ENCODE data around the gene IL10RA.
"Not testable (repeated sequence)": the region's sequence is repeated elsewhere in the genome, so short reads cannot be mapped to it uniquely, and the experiment has no call there.

The IL10RA gene

GRCh38 chr11:117985953-117986887, at the start of gene IL10RA:
Gene IL10RA, plus strand, starts transcription at chr11:117986394. Its CDS starts 74 bp downstream, at chr11:117986468.
- DNase-seq (ENCODE audit: low read depth, low spot score) = peak; percentile 57

GRCh38 chr11:117936973-117937372, 49.2 kb upstream of the IL10RA start:
- DNase-seq (ENCODE audit: low read depth, low spot score) = no peak

GRCh38 chr11:117940736-117941135, 45.5 kb upstream of the IL10RA start:
- DNase-seq (ENCODE audit: low read depth, low spot score) = no peak

- no peak for DNase-seq (ENCODE audit: low read depth, low spot score)
These were observed 45.0 kb upstream of the IL10RA start for GRCh38 chr11:117941163-117941707.

- no peak for DNase-seq (ENCODE audit: low read depth, low spot score)
These were observed 44.1 kb upstream of the IL10RA start for GRCh38 chr11:117941976-117942654.

- no peak for DNase-seq (ENCODE audit: low read depth, low spot score)
These were observed 41.6 kb upstream of the IL10RA start for GRCh38 chr11:117944554-117944953.

GRCh38 chr11:117945047-117945810, 41.0 kb upstream of the IL10RA start:
- DNase-seq (ENCODE audit: low read depth, low spot score) = no peak

GRCh38 chr11:117946156-117946841, 39.9 kb upstream of the IL10RA start:
- no peak for DNase-seq (ENCODE audit: low read depth, low spot score)

- DNase-seq (ENCODE audit: low read depth, low spot score) = peak; percentile 65
These were observed 39.2 kb upstream of the IL10RA start for GRCh38 chr11:117946842-117947526.

- not testable (repeated sequence) for DNase-seq (ENCODE audit: low read depth, low spot score)
These were observed 38.4 kb upstream of the IL10RA start for GRCh38 chr11:117947751-117948150.

- not testable (repeated sequence) for DNase-seq (ENCODE audit: low read depth, low spot score)
These were observed 37.7 kb upstream of the IL10RA start for GRCh38 chr11:117948466-117948865.

- DNase-seq (ENCODE audit: low read depth, low spot score) = no peak
These were observed 37.1 kb upstream of the IL10RA start for GRCh38 chr11:117949062-117949461.

- DNase-seq (ENCODE audit: low read depth, low spot score) = no peak
These were observed 35.9 kb upstream of the IL10RA start for GRCh38 chr11:117950301-117950700.

- no peak for DNase-seq (ENCODE audit: low read depth, low spot score)
These were observed 34.9 kb upstream of the IL10RA start for GRCh38 chr11:117950993-117951961.

- DNase-seq (ENCODE audit: low read depth, low spot score) = no peak
These were observed 33.0 kb upstream of the IL10RA start for GRCh38 chr11:117953024-117953671.

GRCh38 chr11:117958949-117959348, 27.2 kb upstream of the IL10RA start:
- no peak for DNase-seq (ENCODE audit: low read depth, low spot score)

GRCh38 chr11:117959438-117960149, 26.6 kb upstream of the IL10RA start:
- DNase-seq (ENCODE audit: low read depth, low spot score) = no peak

GRCh38 chr11:117960406-117960805, 25.8 kb upstream of the IL10RA start:
- no peak for DNase-seq (ENCODE audit: low read depth, low spot score)

Data from activated CD4-positive, CD25-positive, alpha-beta regulatory T cell treated with anti-CD3 and anti-CD28 coated beads, Interleukin-2, amount 50 U/mL, for 16 hours (primary cell).